Measurements from ENCODE around the gene LAG3. TPM values are rescaled to one million over a fixed set of nuclear protein-coding genes. Genes with fewer than 3 reads are reported as not detected.

The LAG3 gene
- total RNA-seq, 2 donors from 2014 or later, result 78.2 to 365 TPM

GRCh38 chr12:6822426-6823135 lies 50.3 kb downstream of the LAG3 start:
- Mint-ChIP-seq H3K27me3 (peaks cover 52 to 58% of the 10 kb centered on the region in 2 donors), H3K4me1 (ENCODE audit: low read depth in 2 of 2) (peaks cover 12 to 19% of the 10 kb centered on the region in 2 donors), H3K36me3 (no peaks in the 10 kb centered on the region), H3K4me3 (no peak overlapping the region), H3K27ac (peak overlapping the region in 1 of 2 donors; percentile 34), H3K9me3 (no peaks in the 10 kb centered on the region)
- DNase-seq (ENCODE audit: low spot score) (no peak), ATAC-seq (no peak)

- no peaks in the 10 kb centered on the region for H3K9me3 Mint-ChIP-seq
- no peaks in the 10 kb centered on the region for H3K36me3 Mint-ChIP-seq
- H3K4me1 Mint-ChIP-seq (ENCODE audit: low read depth in 2 of 2), result peaks cover 13 to 23% of the 10 kb centered on the region in 2 donors
- H3K27ac Mint-ChIP-seq, result peak overlapping the region in 1 of 2 donors; percentile 34
- no peak for DNase-seq (ENCODE audit: low spot score)
- ATAC-seq, result no peak
- peaks cover 55 to 62% of the 10 kb centered on the region in 2 donors for H3K27me3 Mint-ChIP-seq
- no peak overlapping the region for H3K4me3 Mint-ChIP-seq
Observed at GRCh38 chr12:6823182-6824084, 51.1 kb downstream of the LAG3 start.

DNA sequence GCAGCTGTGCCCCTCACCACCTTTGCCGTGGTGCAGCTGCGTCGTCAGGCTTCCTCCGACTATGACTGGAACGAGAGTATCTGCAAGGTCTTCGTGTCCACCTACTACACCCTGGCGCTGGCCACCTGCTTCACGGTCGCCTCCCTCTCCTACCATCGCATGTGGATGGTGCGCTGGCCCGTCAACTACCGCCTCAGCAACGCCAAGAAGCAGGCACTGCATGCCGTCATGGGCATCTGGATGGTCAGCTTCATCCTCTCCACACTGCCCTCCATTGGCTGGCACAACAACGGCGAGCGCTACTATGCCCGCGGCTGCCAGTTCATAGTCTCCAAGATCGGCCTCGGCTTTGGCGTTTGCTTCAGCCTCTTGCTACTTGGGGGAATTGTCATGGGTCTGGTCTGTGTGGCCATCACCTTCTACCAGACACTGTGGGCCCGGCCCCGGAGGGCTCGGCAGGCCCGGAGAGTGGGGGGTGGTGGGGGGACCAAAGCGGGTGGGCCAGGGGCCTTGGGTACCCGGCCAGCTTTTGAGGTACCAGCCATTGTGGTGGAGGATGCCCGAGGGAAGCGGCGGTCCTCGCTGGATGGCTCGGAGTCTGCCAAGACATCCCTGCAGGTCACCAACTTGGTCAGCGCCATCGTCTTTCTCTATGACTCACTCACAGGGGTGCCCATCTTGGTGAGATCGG lies 51.9 kb downstream of the LAG3 start:
- H3K36me3 Mint-ChIP-seq, result no peaks in the 10 kb centered on the region
- ATAC-seq, result no peak
- peaks cover 60 to 67% of the 10 kb centered on the region in 2 donors for H3K27me3 Mint-ChIP-seq
- H3K4me1 Mint-ChIP-seq (ENCODE audit: low read depth in 2 of 2), result peaks cover 17 to 28% of the 10 kb centered on the region in 2 donors
- no peak overlapping the region for H3K4me3 Mint-ChIP-seq
- H3K9me3 Mint-ChIP-seq, result no peaks in the 10 kb centered on the region
- H3K27ac Mint-ChIP-seq, result no peak overlapping the region
- no peak for DNase-seq (ENCODE audit: low spot score)

DNA sequence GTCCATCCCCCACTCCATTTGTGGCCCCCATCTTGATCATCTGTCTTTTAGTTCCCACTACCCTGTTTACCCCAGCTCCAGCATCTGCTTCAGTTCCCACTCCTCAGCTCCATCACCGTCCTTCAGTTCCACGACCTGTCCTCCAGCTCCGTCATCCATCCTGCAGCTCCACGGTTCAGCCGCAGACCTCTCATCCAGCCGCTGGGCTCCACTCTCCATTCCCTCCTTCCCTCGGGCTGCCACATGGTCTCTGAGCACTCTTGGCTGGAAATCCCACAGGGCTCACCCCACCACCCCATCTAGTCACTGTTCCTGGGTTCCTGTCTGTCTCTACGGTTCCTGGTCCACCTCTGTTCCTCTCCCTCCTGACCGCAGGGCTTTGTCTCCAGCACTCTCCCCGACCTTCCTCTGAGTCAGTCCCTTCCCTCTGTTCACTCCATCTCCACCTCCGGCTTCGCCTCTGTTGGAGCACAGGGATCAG lies 52.6 kb downstream of the LAG3 start:
- ATAC-seq, result no peak

GRCh38 chr12:6825398-6826124 lies 53.2 kb downstream of the LAG3 start:
- DNase-seq (ENCODE audit: low spot score) (peak; percentile 78), ATAC-seq (peak; percentile 67 to 79)
- H3K27me3 Mint-ChIP-seq, result peaks cover 64 to 67% of the 10 kb centered on the region in 2 donors
- H3K9me3 Mint-ChIP-seq, result no peaks in the 10 kb centered on the region
- H3K4me1 Mint-ChIP-seq (ENCODE audit: low read depth in 2 of 2), result peaks cover 19 to 34% of the 10 kb centered on the region in 2 donors
- no peaks in the 10 kb centered on the region for H3K36me3 Mint-ChIP-seq
- H3K27ac Mint-ChIP-seq, result no peak overlapping the region
- H3K4me3 Mint-ChIP-seq, result no peak overlapping the region

More for the DNA sequence above, 52.6 kb downstream of the LAG3 start:
- H3K4me1 Mint-ChIP-seq (ENCODE audit: low read depth in 2 of 2), result peaks cover 19 to 31% of the 10 kb centered on the region in 2 donors
- DNase-seq (ENCODE audit: low spot score), result no peak
- H3K27ac Mint-ChIP-seq, result no peak overlapping the region
- H3K27me3 Mint-ChIP-seq, result peaks cover 63 to 68% of the 10 kb centered on the region in 2 donors
- no peaks in the 10 kb centered on the region for H3K36me3 Mint-ChIP-seq
- no peak overlapping the region for H3K4me3 Mint-ChIP-seq
- no peaks in the 10 kb centered on the region for H3K9me3 Mint-ChIP-seq

GRCh38 chr12:6826125-6826733 lies 53.9 kb downstream of the LAG3 start:
- H3K4me3 Mint-ChIP-seq, result no peak overlapping the region
- peaks cover 64 to 68% of the 10 kb centered on the region in 2 donors for H3K27me3 Mint-ChIP-seq
- ATAC-seq (no peak), DNase-seq (ENCODE audit: low spot score) (no peak)
- H3K4me1 Mint-ChIP-seq (ENCODE audit: low read depth in 2 of 2), result peaks cover 19 to 32% of the 10 kb centered on the region in 2 donors
- H3K9me3 Mint-ChIP-seq, result no peaks in the 10 kb centered on the region
- H3K36me3 Mint-ChIP-seq, result no peaks in the 10 kb centered on the region
- no peak overlapping the region for H3K27ac Mint-ChIP-seq

DNA sequence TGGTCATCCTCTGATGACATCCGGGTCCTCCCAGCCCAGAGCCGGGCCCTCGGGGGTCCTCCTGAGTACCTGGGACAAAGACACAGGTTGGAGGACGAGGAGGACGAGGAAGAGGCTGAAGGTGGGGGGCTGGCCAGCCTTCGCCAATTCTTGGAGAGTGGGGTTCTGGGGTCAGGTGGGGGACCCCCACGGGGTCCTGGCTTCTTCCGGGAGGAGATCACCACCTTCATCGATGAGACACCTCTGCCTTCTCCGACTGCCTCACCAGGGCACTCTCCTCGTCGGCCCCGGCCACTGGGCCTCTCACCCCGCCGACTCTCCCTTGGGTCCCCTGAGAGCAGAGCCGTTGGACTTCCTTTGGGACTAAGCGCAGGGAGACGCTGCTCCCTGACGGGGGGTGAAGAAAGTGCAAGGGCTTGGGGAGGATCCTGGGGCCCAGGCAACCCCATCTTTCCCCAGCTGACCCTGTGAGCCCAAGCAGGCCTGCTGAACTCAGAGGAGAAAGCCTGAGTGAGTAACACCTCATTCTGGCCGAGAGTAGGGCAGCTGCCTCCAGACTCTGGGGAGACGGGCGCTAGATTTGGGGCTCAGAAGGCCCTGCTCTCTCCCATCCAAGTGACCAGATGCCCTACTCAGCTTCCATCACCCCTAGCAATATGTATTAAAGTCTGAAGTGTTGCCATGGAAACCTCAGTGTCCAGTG lies 54.6 kb downstream of the LAG3 start:
- H3K4me3 Mint-ChIP-seq, result peak overlapping the region; percentile 51
- no peak for ATAC-seq

DNA sequence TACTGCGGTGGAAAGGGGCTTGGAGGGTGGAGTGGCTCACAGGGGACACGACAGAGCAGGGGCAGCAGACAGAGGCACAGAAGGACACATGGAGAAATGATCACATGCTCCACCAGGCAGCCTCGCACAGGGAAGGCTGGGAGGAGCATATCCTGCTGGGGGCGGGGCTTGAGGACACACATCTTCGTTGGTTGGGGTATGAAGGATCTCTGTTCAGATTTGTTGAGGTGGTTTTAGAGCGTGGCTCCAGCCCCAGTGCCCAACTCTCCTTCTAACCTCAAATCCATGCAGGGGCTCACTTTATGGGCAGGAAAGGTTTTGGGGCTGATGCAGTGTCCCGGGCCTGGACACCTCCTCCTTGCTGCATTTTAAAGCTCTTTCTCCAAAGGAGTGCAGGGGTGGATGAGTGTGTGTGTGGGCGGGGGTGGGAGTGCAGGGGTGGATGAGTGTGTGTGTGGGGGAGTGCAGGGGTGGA lies 55.2 kb downstream of the LAG3 start:
- DNase-seq (ENCODE audit: low spot score), result no peak
- H3K27me3 Mint-ChIP-seq, result peaks cover 68 to 73% of the 10 kb centered on the region in 2 donors
- no peak overlapping the region for H3K27ac Mint-ChIP-seq
- no peaks in the 10 kb centered on the region for H3K9me3 Mint-ChIP-seq
- H3K4me1 Mint-ChIP-seq (ENCODE audit: low read depth in 2 of 2), result peaks cover 19 to 27% of the 10 kb centered on the region in 2 donors
- peak overlapping the region; percentile 51 for H3K4me3 Mint-ChIP-seq
- no peaks in the 10 kb centered on the region for H3K36me3 Mint-ChIP-seq
- ATAC-seq, result no peak

More for the DNA sequence above, 54.6 kb downstream of the LAG3 start:
- no peak for DNase-seq (ENCODE audit: low spot score)
- H3K4me1 Mint-ChIP-seq (ENCODE audit: low read depth in 2 of 2), result peaks cover 19 to 30% of the 10 kb centered on the region in 2 donors
- no peaks in the 10 kb centered on the region for H3K9me3 Mint-ChIP-seq
- H3K27ac Mint-ChIP-seq, result no peak overlapping the region
- no peaks in the 10 kb centered on the region for H3K36me3 Mint-ChIP-seq
- H3K27me3 Mint-ChIP-seq, result peaks cover 68 to 75% of the 10 kb centered on the region in 2 donors

Other genes starting within 250 kb of the LAG3 start
- 1,000 to 10,000 TPM; 4,687 to 5,410 TPM for gene GAPDH, start 238.0 kb upstream of the LAG3 start, total RNA-seq
- 10 to 100 TPM; 28.0 to 30.5 TPM for gene IFFO1, start 216.5 kb upstream of the LAG3 start, total RNA-seq
- gene NOP2, start 204.2 kb upstream of the LAG3 start, total RNA-seq, result 100 to 1,000 TPM; 103 to 201 TPM
- 100 to 1,000 TPM; 239 to 352 TPM for gene CHD4, start 165.1 kb upstream of the LAG3 start, total RNA-seq
- 10 to 100 TPM in 1 of 2 donors, 1 to 10 TPM in 1; 5.6 to 10.6 TPM for gene LPAR5, start 136.6 kb upstream of the LAG3 start, total RNA-seq
- gene ACRBP, start 125.1 kb upstream of the LAG3 start, total RNA-seq, result 1 to 10 TPM in 1 of 2 donors, under 1 TPM in 1; 0.98 to 2.1 TPM
- 10 to 100 TPM; 13.0 to 16.7 TPM for gene ING4, start 109.4 kb upstream of the LAG3 start, total RNA-seq
- gene ZNF384, start 83.1 kb upstream of the LAG3 start, total RNA-seq, result 10 to 100 TPM; 81.1 to 90.0 TPM
- gene PIANP, start 71.7 kb upstream of the LAG3 start, total RNA-seq, result under 1 TPM in 1 of 2 donors, not detected in 1; 0.17 TPM
- 10 to 100 TPM; 49.6 to 60.6 TPM for gene COPS7A, start 48.5 kb upstream of the LAG3 start, total RNA-seq
- 100 to 1,000 TPM in 1 of 2 donors, 10 to 100 TPM in 1; 98.3 to 124 TPM for gene MLF2, start 19.4 kb upstream of the LAG3 start, total RNA-seq
- gene PTMS, start 6.2 kb upstream of the LAG3 start, total RNA-seq, result 10 to 100 TPM; 50.4 to 93.8 TPM
- 1 to 10 TPM in 1 of 2 donors, under 1 TPM in 1; 0.43 to 5.4 TPM for gene CD4, start 17.0 kb downstream of the LAG3 start, total RNA-seq
- gene GPR162, start 49.3 kb downstream of the LAG3 start, total RNA-seq, result not detected
- 1 to 10 TPM in 1 of 2 donors, not detected in 1; 1.3 TPM for gene P3H3, start 55.9 kb downstream of the LAG3 start, total RNA-seq
- not detected for gene GNB3, start 68.4 kb downstream of the LAG3 start, total RNA-seq
- gene CDCA3, start 78.8 kb downstream of the LAG3 start, total RNA-seq, result 100 to 1,000 TPM in 1 of 2 donors, 10 to 100 TPM in 1; 40.7 to 105 TPM
- 100 to 1,000 TPM in 1 of 2 donors, 10 to 100 TPM in 1; 91.7 to 105 TPM for gene USP5, start 79.6 kb downstream of the LAG3 start, total RNA-seq
- gene TPI1, start 95.0 kb downstream of the LAG3 start, total RNA-seq, result 1,000 to 10,000 TPM; 1,157 to 1,903 TPM
- 1 to 10 TPM; 6.0 to 6.9 TPM for gene SPSB2, start 100.8 kb downstream of the LAG3 start, total RNA-seq
- gene LRRC23, start 132.3 kb downstream of the LAG3 start, total RNA-seq, result 1 to 10 TPM; 3.2 to 7.1 TPM
- 100 to 1,000 TPM; 151 to 158 TPM for gene ENO2, start 142.1 kb downstream of the LAG3 start, total RNA-seq
- gene ATN1, start 155.4 kb downstream of the LAG3 start, total RNA-seq, result 10 to 100 TPM; 36.5 to 62.2 TPM
- gene RNU7-1, start 171.3 kb downstream of the LAG3 start, total RNA-seq, result not detected
- 100 to 1,000 TPM in 1 of 2 donors, 10 to 100 TPM in 1; 89.7 to 106 TPM for gene C12orf57, start 171.5 kb downstream of the LAG3 start, total RNA-seq
- gene PTPN6, start 178.8 kb downstream of the LAG3 start, total RNA-seq, result 100 to 1,000 TPM in 1 of 2 donors, 10 to 100 TPM in 1; 71.6 to 131 TPM
- gene PHB2, start 198.1 kb downstream of the LAG3 start, total RNA-seq, result 100 to 1,000 TPM; 227 to 350 TPM
- 100 to 1,000 TPM in 1 of 2 donors, 10 to 100 TPM in 1; 74.9 to 141 TPM for gene EMG1, start 198.4 kb downstream of the LAG3 start, total RNA-seq
- 10 to 100 TPM; 25.4 to 31.9 TPM for gene LPCAT3, start 246.0 kb downstream of the LAG3 start, total RNA-seq